Measurements from ENCODE around the gene PITPNC1. TPM values are rescaled to one million over a fixed set of nuclear protein-coding genes. Genes with fewer than 3 reads are reported as not detected.
"Not testable (repeated sequence)": the region's sequence is repeated elsewhere in the genome, so short reads cannot be mapped to it uniquely, and the experiment has no call there.

PITPNC1 gene
- total and polyA plus RNA-seq, 2 of the 13 experiments (the other 11 are each of a cell fraction or from before 2014, with no cell fraction given) = 4.1 to 5.7 TPM

GRCh38 chr17:67403483-67403882 is 26.4 kb downstream of the PITPNC1 start:
- Histone ChIP-seq H3K4me1 (ENCODE audit: insufficient read depth, low read length) (peaks cover 20% of the 10 kb centered on the region), H3K9me3 (ENCODE audit: low read length) (no peaks in the 10 kb centered on the region), H3K36me3 (replicated peaks in 1 of 2; ENCODE audit: control insufficient read depth in 1 of 2, insufficient read depth in 2 of 2, low read length in 2 of 2) (no peaks in the 10 kb centered on the region), H2AFZ (ENCODE audit: low read length) (no peak overlapping the region), H3K4me2 (ENCODE audit: low read depth, low read length) (no peak overlapping the region), H3K9ac (ENCODE audit: insufficient read depth, low read depth, low read length) (no peak overlapping the region), H4K20me1 (ENCODE audit: insufficient read depth, low read length) (no peaks in the 10 kb centered on the region), H3K27ac (ENCODE audit: extremely low read length, insufficient read depth, low read length) (no peak overlapping the region), H3K27me3 (ENCODE audit: control insufficient read depth in 1 of 2, insufficient read depth in 2 of 2, low read length in 2 of 2) (no peaks in the 10 kb centered on the region), H3K79me2 (ENCODE audit: insufficient read depth, low read length) (no peaks in the 10 kb centered on the region), H3K4me3 (replicated peaks in 1 of 3; ENCODE audit: insufficient read depth in 1 of 3, low read depth in 2 of 3, low read length in 3 of 3) (no peak overlapping the region)
- FAIRE-seq (no peak), ATAC-seq (no peak), DNase-seq (ENCODE audit: low spot score) (no peak)
- 63% methylated on average over 6 of the region's 6 CpGs for WGBS (ENCODE audit: low lambda C conversion rate)
- in situ Hi-C loops (cut with HindIII; ENCODE audit: extremely low pct_ligation_motif_present, low pct_unique_long_range_greater_than_20kb) = no loop called here
- intact Hi-C loops (cut with micrococcal nuclease; ENCODE audit: unreplicated experiment) = no loop called here
- TF ChIP-seq TMF1 (CRISPR knock-in tag; IDR thresholded peaks at IDR 0.05; ENCODE audit: low read depth) (no peak), FOXJ3 (CRISPR knock-in tag; IDR thresholded peaks at IDR 0.05; ENCODE audit: borderline replicate concordance) (no peak), GTF3A (CRISPR knock-in tag; conservative IDR thresholded peaks at IDR 0.05) (no peak), MXD1 (CRISPR knock-in tag; IDR thresholded peaks at IDR 0.05) (no peak), U2AF2 (IDR thresholded peaks at IDR 0.05; ENCODE audit: low read depth, low read length) (no peak), ELF3 (CRISPR knock-in tag; IDR thresholded peaks at IDR 0.05) (no peak), PAX8 (CRISPR knock-in tag; IDR thresholded peaks at IDR 0.05; ENCODE audit: borderline replicate concordance) (no peak), SSRP1 (CRISPR knock-in tag; IDR thresholded peaks at IDR 0.05) (no peak), ZNF17 (CRISPR knock-in tag; IDR thresholded peaks at IDR 0.05) (no peak)
- TF ChIP-seq, protein P1, sequence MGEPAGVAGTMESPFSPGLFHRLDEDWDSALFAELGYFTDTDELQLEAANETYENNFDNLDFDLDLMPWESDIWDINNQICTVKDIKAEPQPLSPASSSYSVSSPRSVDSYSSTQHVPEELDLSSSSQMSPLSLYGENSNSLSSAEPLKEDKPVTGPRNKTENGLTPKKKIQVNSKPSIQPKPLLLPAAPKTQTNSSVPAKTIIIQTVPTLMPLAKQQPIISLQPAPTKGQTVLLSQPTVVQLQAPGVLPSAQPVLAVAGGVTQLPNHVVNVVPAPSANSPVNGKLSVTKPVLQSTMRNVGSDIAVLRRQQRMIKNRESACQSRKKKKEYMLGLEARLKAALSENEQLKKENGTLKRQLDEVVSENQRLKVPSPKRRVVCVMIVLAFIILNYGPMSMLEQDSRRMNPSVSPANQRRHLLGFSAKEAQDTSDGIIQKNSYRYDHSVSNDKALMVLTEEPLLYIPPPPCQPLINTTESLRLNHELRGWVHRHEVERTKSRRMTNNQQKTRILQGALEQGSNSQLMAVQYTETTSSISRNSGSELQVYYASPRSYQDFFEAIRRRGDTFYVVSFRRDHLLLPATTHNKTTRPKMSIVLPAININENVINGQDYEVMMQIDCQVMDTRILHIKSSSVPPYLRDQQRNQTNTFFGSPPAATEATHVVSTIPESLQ (CRISPR knock-in tag; conservative IDR thresholded peaks at IDR 0.05) = no peak
- CTCF ChIA-PET (ENCODE audit: low intra/inter-chr PET ratio, low total read pairs) = no interaction called here
- POLR2A ChIA-PET = no interaction called here
- BruUV-seq (replicated peaks) = no TSS peak

DNA sequence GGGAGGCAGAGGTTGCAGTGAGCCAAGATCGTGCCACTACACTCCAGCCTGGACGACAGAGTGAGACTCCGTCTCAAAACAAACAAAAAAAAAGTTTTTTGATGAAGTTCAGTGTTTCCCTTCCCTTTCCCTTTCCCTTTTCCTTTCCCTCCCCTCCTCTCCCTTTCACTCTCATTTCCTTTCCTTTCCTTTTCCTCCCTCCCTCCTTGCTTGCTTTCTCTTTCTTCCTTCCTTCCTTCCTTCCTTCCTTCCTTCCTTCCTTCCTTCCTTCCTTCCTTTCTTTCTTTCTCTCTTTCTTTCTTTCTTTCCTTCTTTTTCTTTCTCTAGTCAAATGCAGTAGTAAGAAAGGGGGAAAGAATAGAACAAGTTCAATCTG is 31.4 kb downstream of the PITPNC1 start:
- DNase-seq (ENCODE audit: low spot score); CTCF ChIA-PET (ENCODE audit: low intra/inter-chr PET ratio, low total read pairs); H4K20me1 ChIP-seq (ENCODE audit: insufficient read depth, low read length); H3K4me1 ChIP-seq (ENCODE audit: insufficient read depth, low read length); intact Hi-C loops (cut with micrococcal nuclease; ENCODE audit: unreplicated experiment); POLR2A ChIA-PET; H2AFZ ChIP-seq (ENCODE audit: low read length); H3K9me3 ChIP-seq (ENCODE audit: low read length); in situ Hi-C loops (cut with HindIII; ENCODE audit: extremely low pct_ligation_motif_present, low pct_unique_long_range_greater_than_20kb); H3K9ac ChIP-seq (ENCODE audit: insufficient read depth, low read depth, low read length); H3K4me3 ChIP-seq (replicated peaks in 1 of 3; ENCODE audit: insufficient read depth in 1 of 3, low read depth in 2 of 3, low read length in 3 of 3); H3K79me2 ChIP-seq (ENCODE audit: insufficient read depth, low read length); H3K4me2 ChIP-seq (ENCODE audit: low read depth, low read length); BruUV-seq (replicated peaks); ATAC-seq; H3K36me3 ChIP-seq (replicated peaks in 1 of 2; ENCODE audit: control insufficient read depth in 1 of 2, insufficient read depth in 2 of 2, low read length in 2 of 2); H3K27ac ChIP-seq (ENCODE audit: extremely low read length, insufficient read depth, low read length); H3K27me3 ChIP-seq (ENCODE audit: control insufficient read depth in 1 of 2, insufficient read depth in 2 of 2, low read length in 2 of 2); FAIRE-seq: not testable (repeated sequence)
- 62% methylated on average over 3 of the region's 3 CpGs for WGBS (ENCODE audit: low lambda C conversion rate)
